DMS114 treated with DMSO at 0.1 percent for 48 hours (cell line): ENCODE measurements around the gene DIPK1B.

Source experiments
- DNase-seq: peaks from one replicate; lab custom pipeline; 2025; ENCODE audit not compliant: unreplicated experiment; lab: John Stamatoyannopoulos, UW

Gene DIPK1B

DNA sequence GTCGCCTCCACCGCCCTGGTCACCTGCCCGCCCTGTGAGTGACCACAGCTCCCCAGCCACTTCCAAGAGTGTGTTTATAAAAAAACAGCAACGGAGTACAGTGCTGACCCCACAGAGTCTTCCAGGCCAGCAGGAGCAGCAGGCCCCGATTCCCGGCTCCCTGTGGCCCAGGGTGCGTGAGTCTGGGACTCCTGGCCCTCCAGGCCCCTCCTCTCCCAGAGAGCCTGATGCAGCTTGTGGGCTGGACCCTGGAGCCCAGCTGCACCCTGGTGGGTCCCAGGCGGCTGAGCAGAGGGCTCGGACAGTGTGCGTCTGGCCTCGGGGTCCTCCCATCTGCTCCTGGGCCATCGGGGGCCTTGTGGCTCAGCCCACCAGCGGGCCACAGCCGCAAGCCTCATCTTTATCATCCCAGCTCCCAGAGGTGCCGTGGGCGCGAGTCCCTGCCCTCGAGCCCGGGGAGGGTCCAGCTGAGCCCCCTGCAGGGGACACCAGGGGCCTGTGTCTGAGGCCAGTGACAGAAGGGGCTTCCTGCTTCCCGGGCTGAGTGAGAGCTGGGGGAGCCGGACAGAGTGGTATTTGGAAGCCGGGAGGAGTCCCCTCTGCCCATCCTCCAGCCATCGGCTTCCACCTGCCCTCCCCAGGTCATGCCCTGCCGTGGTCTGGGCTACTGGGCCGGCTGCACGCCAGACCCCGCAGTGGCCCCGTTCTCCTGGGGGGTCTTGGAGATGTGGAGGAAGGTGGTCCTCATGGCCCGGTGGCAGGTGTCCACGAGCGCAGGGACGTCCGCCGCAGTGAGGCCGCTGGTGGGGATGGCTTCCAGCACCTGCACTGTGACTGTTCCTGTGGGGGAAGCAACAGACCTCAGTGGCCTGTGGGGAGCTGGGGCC is 39.0 kb upstream of the DIPK1B start:
- no peak for DNase-seq

GRCh38 chr9:136673975-136674785 is 38.2 kb upstream of the DIPK1B start:
- no peak for DNase-seq

GRCh38 chr9:136674786-136675349 is 37.5 kb upstream of the DIPK1B start:
- no peak for DNase-seq

- DNase-seq = no peak
Observed at GRCh38 chr9:136675477-136676296, 36.7 kb upstream of the DIPK1B start.

GRCh38 chr9:136676297-136676794 is 36.0 kb upstream of the DIPK1B start:
- DNase-seq = no peak

DNA sequence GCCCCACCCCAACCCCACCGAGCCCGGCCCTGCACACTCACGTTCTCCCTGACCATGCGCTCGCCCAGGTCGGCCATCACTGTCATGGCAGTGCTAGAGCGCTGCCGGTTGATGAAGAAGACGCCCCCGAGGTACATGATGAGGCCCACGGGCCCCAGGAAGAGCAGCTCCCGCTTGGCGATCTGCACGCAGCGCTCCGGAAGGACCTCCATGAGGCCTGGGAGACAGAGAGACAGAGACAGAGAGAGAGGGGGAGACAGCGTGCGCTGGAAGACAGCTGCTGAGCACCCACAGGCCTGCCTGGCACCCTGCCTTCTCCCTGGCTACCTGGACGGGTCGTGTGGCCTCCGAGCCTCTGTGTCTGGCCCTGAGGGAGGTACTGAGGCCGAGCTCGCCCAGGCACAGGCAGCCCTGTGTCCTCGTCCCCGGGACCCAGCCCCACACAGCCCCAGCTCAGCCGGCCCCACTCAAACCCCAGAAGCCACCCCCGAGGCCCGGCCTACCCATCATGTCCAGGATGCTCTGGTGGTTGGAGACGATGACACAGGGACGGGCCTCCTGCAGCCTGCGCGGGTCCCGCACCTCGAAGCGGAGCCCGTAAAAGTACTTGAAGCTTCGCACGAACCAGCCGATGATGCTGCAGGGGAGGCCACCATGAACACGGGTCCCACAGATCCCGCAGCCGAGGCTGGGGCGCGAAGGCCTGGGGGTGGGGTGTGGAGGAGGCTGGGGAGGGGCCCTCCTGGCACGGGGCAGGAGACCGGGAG is 35.3 kb upstream of the DIPK1B start:
- DNase-seq = no peak

GRCh38 chr9:136678034-136678433 is 34.3 kb upstream of the DIPK1B start:
- no peak for DNase-seq

DNA sequence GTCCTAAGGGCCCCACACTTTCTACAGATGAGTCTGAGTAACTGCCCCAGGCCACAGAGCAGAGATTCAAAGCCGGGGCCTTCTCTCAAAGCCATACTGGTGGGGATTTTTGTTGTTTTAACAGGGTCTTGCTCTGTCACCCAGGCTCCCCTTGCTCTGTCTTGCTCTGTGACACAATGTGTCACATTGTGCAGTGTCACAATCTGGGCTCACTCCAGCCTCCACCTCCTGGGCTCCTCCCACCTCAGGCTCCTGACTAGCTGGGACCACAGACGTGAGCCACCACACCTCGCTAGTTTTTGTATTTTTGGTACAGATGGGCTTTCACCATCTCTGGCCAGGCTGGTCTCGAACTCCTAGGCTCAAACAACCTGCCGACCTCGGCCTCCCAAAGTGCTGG is 33.7 kb upstream of the DIPK1B start:
- DNase-seq = no peak

- DNase-seq = no peak
Observed at GRCh38 chr9:136679431-136679941, 32.9 kb upstream of the DIPK1B start.

DNA sequence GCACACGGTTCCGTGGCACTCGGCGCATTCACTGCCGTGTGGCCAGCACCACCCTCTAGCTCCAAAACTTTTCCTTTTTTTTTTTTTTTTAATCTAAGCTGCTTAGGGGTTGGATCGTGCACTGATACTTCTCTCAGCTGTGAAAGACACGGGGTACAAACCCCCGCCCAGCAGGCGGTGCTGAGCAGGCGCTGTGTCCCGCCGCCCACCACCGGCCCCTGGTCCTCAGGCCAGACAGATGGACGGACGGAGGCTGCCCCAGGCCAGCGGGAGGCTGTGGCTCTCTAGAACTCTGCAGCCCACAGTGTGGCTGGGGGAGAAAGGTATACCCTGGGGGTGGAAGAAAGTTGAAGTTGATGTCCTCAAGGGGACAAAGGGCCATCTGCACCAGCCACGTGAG is 31.3 kb upstream of the DIPK1B start:
- no peak for DNase-seq

DNA sequence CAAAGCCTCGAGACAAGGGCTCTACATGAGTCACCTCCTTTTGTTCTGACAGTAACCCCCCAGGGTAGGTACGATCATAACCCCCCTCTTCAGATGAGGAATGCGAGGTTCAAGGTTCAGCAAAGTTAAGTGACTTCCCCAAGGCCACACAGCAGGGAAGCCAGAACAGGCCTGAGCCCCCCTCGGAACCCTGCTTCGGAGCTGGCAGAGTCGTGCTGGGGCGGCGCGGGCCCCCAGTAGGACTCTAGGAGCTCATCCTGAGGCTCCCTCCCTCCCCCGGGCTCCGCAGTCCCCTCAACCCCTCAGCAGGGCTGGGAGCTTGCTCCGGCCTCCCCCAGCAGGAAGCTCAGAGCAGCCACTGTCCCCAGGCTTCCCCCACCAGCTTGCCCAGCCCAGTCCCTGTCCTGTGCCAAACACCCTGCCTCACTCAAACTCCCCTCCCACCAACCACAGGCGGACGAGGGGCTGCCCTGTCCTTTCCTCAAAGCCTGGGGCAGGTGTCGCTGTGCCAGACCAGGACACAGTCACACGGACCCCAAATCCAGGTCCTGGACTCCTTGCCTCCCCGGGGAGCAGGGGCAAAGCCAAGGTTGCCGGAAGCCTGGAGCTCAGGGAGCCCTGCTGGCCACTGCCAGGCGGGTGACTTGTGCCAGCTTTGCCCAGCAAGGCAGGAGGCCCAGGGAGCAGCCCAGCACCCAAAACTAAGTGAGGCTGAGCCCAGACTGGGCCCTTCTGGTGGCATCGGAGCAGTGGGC is 30.2 kb upstream of the DIPK1B start:
- DNase-seq = no peak

- no peak for DNase-seq
Observed at GRCh38 chr9:136682710-136683109, 29.7 kb upstream of the DIPK1B start.

DNA sequence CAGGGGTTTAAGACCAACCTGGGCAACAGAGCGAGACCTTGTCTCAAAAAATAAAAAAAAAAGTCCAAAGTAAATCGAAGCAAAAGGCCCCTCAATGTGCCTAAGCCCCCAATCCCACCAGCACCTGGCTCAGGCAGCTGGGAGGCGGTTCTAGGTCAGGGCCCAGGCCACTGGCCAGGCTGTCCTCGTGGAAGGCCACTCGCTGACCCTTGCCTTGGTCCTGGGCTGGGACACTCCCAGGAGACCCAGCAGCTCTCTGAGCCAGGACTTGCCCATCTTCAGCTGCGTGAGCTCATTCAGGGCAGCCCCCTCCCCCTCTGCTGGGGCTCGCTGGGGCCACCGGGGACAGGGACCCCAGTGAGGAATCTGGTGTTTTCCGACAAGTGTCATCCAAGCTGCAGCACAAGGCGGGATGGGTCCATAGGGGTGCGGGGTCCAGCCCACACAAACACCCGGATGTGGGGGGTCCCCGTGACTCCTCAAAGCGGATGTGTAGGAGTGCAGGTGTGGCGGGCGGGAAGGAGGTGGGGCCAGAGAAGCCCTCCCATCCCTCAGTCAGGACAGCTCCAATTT is 29.1 kb upstream of the DIPK1B start:
- no peak for DNase-seq

DNA sequence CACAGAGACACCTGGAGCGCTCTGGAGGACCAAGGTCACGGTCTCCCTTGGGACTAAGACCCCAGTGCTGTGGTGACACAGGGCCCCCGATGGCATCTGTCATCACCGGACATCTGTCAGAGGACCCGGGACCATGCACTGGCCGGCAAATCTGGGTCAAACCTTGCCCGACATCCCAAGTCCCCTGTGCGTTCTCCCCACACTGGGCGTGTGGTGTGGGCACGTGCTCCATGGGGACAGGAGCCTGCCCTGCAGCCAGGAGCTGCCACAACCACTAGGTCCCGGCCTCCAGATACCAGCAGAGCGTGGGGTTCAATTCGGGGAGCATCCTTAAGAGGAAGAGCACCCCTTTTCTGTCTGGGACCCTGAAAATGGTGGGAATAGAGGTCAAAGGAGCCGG is 28.6 kb upstream of the DIPK1B start:
- DNase-seq = no peak

DNA sequence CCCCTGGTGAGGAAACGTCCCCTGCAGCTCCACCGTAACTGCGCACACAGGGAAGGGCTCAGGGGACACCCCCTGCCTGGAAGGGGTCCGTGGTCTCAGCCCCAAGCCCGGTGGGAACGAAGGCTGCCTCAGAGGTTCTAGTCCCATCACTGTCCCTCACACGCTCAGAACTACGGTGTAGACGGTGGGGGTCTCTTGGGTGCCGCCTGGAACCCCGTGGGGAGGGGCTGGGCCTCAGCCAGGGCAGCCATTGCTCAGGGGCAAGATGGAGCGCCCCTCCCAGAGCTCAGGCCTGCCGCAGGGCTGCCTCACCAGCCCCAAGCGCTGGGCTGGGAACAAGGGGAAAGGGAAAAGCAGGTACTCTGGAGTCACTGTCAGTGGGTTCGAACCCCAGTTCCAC is 28.0 kb upstream of the DIPK1B start:
- no peak for DNase-seq

- DNase-seq = no peak
Observed at GRCh38 chr9:136684799-136685198, 27.6 kb upstream of the DIPK1B start.

DNA sequence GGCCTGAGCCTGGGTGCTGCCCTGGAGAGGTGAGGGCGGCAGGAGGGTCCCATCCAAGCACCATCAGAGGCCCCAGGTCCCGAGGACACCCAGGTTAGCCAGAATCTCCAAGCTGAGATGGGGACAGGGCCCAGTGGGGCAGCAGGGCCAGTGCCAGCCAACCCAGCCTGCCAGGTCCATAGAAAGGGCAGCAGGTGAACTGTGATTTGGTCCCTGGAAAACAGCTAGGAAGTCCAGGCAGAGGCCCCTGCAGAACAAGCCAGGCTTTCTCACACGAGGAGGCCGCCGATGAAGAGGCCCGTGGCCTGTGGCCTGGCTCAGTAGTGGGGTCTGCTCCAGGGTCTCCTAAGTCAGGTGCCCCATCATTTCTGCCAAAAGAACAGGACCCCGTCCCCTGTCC is 27.2 kb upstream of the DIPK1B start:
- DNase-seq = no peak

DNA sequence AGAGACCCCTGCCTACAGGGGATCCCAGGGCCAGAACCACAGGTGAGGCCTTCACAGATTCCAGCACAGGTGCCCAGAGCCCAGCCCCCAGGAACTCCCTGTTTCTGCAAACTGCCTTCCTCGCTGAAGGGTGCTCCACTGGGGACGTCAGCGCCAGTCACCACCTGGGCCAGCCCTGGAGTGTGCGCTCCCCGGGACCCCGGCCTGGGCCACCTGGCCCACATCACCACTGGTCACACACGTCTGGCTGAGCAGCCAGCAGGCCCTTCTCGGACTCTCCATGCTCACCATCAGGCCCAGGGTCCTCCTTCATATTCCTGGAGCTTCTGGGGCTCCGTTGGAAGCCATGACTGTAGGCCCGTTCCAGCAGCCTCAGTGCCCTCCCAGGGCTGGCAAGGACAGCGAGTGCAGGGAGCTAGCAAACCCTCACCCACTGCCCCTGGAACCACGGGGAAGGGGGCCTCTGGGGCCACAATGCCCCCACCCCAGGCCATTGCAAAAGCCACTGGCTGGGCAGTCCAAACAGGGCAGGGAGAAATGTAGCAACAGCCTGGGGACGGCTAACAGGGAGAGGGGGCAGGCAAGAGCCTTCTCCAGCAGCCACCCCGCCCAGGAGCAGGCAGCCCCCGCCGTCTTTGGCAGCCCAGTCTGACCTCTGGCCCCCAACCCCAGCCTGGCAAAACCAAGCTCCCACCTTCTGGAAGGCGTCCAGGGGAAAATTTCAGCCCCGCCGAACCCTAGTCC is 26.4 kb upstream of the DIPK1B start:
- DNase-seq = no peak
